Neural progenitor cell (in vitro differentiated cells): ENCODE measurements around the gene CTNNA3. TPM values are rescaled to one million over a fixed set of nuclear protein-coding genes. Genes with fewer than 3 reads are reported as not detected.

Source experiments
- DNase-seq: peaks from one replicate; pipeline ENCODE4 v3.0.0-alpha.2; 2016; ENCODE audit warnings: low spot score
- H2AFZ ChIP-seq: fragments of 200-600 bp; sonication (generic); replicated peaks from 2 replicates; pipeline ENCODE4 v1.6.1; 2016; ENCODE audit warnings: antibody characterized with exemption
- H3F3A ChIP-seq: fragments of 200-600 bp; sonication (generic); 2 replicates; pipeline ENCODE4 v1.6.1; 2016; ENCODE audit warnings: antibody characterized with exemption, low read depth
- H3K27ac ChIP-seq: fragments of 200-600 bp; sonication (generic); 2 replicates; pipeline ENCODE4 v1.5.1; 2016; ENCODE audit warnings: mild to moderate bottlenecking
- H3K27me3 ChIP-seq: fragments of 200-600 bp; sonication (generic); 2 replicates; pipeline ENCODE4 v1.6.1; 2016; ENCODE audit warnings: mild to moderate bottlenecking, moderate library complexity
- H3K36me3 ChIP-seq: fragments of 200-600 bp; sonication (generic); 2 replicates; pipeline ENCODE4 v1.5.1; 2016
- H3K4me1 ChIP-seq: fragments of 200-600 bp; sonication (generic); 2 replicates; pipeline ENCODE4 v1.6.1; 2016; ENCODE audit warnings: mixed run types
- H3K4me2 ChIP-seq: fragments of 200-600 bp; sonication (generic); 2 replicates; pipeline ENCODE4 v1.6.1; 2016
- H3K4me3 ChIP-seq: fragments of 200-600 bp; sonication (generic); 2 replicates; pipeline ENCODE4 v1.5.1; 2016
- H3K79me2 ChIP-seq: fragments of 200-600 bp; sonication (generic); 2 replicates; pipeline ENCODE4 v1.6.1; 2016; ENCODE audit warnings: low read depth
- H3K9ac ChIP-seq: fragments of 200-600 bp; sonication (generic); 2 replicates; pipeline ENCODE4 v1.6.1; 2016
- H3K9me3 ChIP-seq: fragments of 200-600 bp; sonication (generic); 2 replicates; pipeline ENCODE4 v1.5.1; 2016; ENCODE audit warnings: low read depth
- H4K20me1 ChIP-seq: fragments of 200-600 bp; sonication (generic); 2 replicates; pipeline ENCODE4 v1.6.1; 2016; ENCODE audit warnings: low read depth
- H3K27ac Mint-ChIP-seq: 3 replicates; pipeline ENCODE4 v1.8.0; 2021; ENCODE audit warnings: mixed read lengths
- H3K27me3 Mint-ChIP-seq: 2 replicates; pipeline ENCODE4 v1.8.0; 2022; ENCODE audit warnings: low read depth, mild to moderate bottlenecking, inconsistent platforms, moderate library complexity, mixed read lengths; ENCODE audit not compliant: insufficient read depth
- H3K36me3 Mint-ChIP-seq: 3 replicates; pipeline ENCODE4 v1.8.0; 2021; ENCODE audit warnings: mixed read lengths
- H3K4me1 Mint-ChIP-seq: 3 replicates; pipeline ENCODE4 v1.8.0; 2021; ENCODE audit warnings: mixed read lengths
- H3K4me3 Mint-ChIP-seq: 3 replicates; pipeline ENCODE4 v1.8.0; 2021; ENCODE audit warnings: mild to moderate bottlenecking, moderate library complexity, mixed read lengths
- H3K9me3 Mint-ChIP-seq: 3 replicates; pipeline ENCODE4 v1.8.0; 2020; ENCODE audit warnings: mixed read lengths
- EZH2 ChIP-seq: fragments of 200-600 bp; sonication (generic); IDR thresholded peaks from 2 replicates; pipeline ENCODE4 v1.6.1; 2017; ENCODE audit warnings: antibody characterized with exemption, mild to moderate bottlenecking, moderate library complexity
- EZH2phosphoT487 ChIP-seq: fragments of 200-600 bp; sonication (generic); IDR thresholded peaks from 2 replicates; pipeline ENCODE4 v1.6.1; 2017; ENCODE audit warnings: antibody characterized with exemption
- microRNA-seq: library from miRNA; unstranded; fragments of <30 nt; microRNA quantifications from one replicate; pipeline ENCODE4, GENCODE V29; 2016
- small RNA-seq: library from RNA; depleted of rRNA; stranded (forward); fragments of <200 nt; gene quantifications from one replicate; pipeline ENCODE3, GENCODE V24; 2015
- total RNA-seq: library from RNA; depleted of rRNA; stranded (reverse); fragments of >200 nt; gene quantifications from 2 replicates; pipeline ENCODE4 v1.2.3, GENCODE V29; 2015; ENCODE audit warnings: low replicate concordance
- TF ChIP-seq, protein P1 (sequence below): fragments of 200-600 bp; sonication (generic); IDR thresholded peaks from 2 replicates; pipeline ENCODE4 v1.5.1; 2017; ENCODE audit warnings: antibody characterized with exemption, mild to moderate bottlenecking

Gene CTNNA3
- total RNA-seq, 1 donor from 2014 or later = 12.9 TPM

DNA sequence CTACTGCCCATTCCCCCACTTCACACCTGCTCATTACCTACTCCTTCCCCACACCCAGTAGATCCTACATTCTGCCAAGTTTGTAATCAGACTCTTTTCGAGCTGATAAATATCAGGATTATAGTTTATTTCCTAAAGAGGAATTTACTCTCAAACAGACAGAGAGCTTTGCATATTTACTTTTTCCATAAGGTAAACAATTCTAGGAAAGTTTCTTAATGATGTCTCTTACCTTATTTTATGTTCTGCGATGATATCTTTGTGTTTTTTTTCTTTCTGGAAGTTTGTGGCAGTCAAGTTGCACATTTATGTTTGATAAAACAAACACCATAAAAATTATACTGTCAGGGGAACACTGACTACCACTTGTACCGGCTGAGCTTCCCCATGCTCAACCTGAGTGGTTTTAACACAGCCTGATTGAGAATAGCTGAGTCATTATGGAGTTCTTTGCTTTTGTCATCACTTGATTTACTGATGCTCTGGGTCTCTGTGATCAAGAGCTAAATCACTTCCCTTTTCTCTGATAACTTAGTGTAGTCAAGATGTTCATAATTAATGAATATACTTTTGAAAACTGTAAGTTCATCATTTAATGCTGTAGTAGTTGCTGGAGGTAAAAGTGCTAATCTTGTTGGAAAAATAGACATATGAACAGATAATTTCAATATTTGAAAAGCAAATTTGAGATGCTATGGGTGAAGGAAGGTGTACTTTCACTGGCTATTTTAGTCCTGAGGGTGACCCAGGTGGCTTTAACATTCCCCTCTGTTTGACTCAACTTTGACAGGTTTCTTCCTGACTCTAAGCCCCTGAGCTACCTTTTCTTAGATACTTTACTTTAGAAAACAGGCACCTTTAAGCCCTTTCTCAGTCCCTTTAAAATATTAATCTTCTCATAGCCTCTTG is 1804.7 kb downstream of the CTNNA3 start:
- DNase-seq = no peak
- no peaks in the 10 kb centered on the region for H3K36me3 Mint-ChIP-seq

DNA sequence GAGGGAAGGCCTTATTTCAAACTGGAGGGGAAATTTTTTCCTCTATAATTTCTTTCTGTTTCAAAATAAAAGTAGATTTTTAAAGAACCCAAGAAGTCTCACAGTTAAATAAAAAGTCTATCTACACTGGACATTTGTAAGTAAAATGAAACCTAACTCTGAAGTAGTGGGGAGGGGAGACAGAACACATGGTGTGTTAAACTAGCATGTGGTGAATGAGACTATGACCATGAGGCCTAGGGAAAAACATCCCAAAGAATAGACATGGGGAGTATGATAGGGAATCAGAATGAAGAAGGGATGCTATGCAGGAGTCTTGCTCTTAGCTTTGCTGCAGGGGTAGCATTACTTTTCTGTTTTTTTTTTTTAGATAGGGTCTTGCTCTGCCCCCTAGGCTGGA is 1831.5 kb downstream of the CTNNA3 start:
- no peaks in the 10 kb centered on the region for H3K4me1 Mint-ChIP-seq
- Histone ChIP-seq H4K20me1 (no peaks in the 10 kb centered on the region), H3K9me3 (no peaks in the 10 kb centered on the region), H2AFZ (no peak overlapping the region), H3K36me3 (no peaks in the 10 kb centered on the region), H3F3A (no peaks in the 10 kb centered on the region), H3K9ac (no peak overlapping the region), H3K4me1 (peaks cover 3% of the 10 kb centered on the region), H3K79me2 (no peaks in the 10 kb centered on the region), H3K27me3 (no peaks in the 10 kb centered on the region), H3K4me2 (no peak overlapping the region), H3K27ac (no peak overlapping the region), H3K4me3 (no peak overlapping the region)
- DNase-seq = no peak
- H3K4me3 Mint-ChIP-seq = no peak overlapping the region
- peaks cover 5% of the 10 kb centered on the region for H3K9me3 Mint-ChIP-seq
- TF ChIP-seq, protein P1, sequence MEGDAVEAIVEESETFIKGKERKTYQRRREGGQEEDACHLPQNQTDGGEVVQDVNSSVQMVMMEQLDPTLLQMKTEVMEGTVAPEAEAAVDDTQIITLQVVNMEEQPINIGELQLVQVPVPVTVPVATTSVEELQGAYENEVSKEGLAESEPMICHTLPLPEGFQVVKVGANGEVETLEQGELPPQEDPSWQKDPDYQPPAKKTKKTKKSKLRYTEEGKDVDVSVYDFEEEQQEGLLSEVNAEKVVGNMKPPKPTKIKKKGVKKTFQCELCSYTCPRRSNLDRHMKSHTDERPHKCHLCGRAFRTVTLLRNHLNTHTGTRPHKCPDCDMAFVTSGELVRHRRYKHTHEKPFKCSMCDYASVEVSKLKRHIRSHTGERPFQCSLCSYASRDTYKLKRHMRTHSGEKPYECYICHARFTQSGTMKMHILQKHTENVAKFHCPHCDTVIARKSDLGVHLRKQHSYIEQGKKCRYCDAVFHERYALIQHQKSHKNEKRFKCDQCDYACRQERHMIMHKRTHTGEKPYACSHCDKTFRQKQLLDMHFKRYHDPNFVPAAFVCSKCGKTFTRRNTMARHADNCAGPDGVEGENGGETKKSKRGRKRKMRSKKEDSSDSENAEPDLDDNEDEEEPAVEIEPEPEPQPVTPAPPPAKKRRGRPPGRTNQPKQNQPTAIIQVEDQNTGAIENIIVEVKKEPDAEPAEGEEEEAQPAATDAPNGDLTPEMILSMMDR = no peak
- no peak for TF ChIP-seq EZH2
- TF ChIP-seq EZH2phosphoT487 = no peak
- no peaks in the 10 kb centered on the region for H3K36me3 Mint-ChIP-seq
- H3K27ac Mint-ChIP-seq = no peak overlapping the region
- peaks cover 3% of the 10 kb centered on the region for H3K27me3 Mint-ChIP-seq

More for the DNA sequence above, 1804.7 kb downstream of the CTNNA3 start:
- H4K20me1 ChIP-seq = no peaks in the 10 kb centered on the region
- H3F3A ChIP-seq = no peaks in the 10 kb centered on the region
- H3K9ac ChIP-seq = no peak overlapping the region
- no peaks in the 10 kb centered on the region for H3K9me3 ChIP-seq
- H2AFZ ChIP-seq = peak overlapping the region; percentile 13
- no peak overlapping the region for H3K4me2 ChIP-seq
- H3K4me1 ChIP-seq = no peaks in the 10 kb centered on the region
- H3K36me3 ChIP-seq = no peaks in the 10 kb centered on the region
- no peaks in the 10 kb centered on the region for H3K79me2 ChIP-seq
- no peaks in the 10 kb centered on the region for H3K27me3 Mint-ChIP-seq
- peak overlapping the region; percentile 25 for H3K27ac Mint-ChIP-seq
- no peak for TF ChIP-seq EZH2
- TF ChIP-seq, protein P1 = no peak
- TF ChIP-seq EZH2phosphoT487 = no peak
- no peak overlapping the region for H3K4me3 Mint-ChIP-seq
- no peaks in the 10 kb centered on the region for H3K9me3 Mint-ChIP-seq
- no peak overlapping the region for H3K27ac ChIP-seq
- no peak overlapping the region for H3K4me3 ChIP-seq
- peaks cover 16% of the 10 kb centered on the region for H3K4me1 Mint-ChIP-seq
- no peaks in the 10 kb centered on the region for H3K27me3 ChIP-seq

DNA sequence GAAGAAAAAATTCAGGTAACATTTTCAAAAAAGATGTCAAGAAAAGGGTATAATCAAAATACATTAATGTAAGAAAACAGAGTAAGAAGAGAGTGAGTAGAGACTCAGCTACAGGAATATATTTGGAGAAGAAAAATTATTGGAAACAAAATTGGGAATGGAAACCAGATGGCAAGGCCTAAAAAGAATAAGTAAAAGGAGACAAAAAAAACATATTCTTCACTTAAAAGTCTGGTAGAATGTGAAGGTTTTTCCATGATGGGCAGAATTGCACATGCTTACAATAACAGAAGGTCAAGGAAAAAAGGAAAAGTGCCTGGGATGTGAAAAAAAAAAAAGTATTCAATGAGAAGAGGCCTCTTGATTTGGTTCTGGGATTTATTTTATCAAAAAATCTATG is 1832.0 kb downstream of the CTNNA3 start:
- H3F3A ChIP-seq = no peaks in the 10 kb centered on the region
- Mint-ChIP-seq H3K36me3 (no peaks in the 10 kb centered on the region), H3K27me3 (peaks cover 3% of the 10 kb centered on the region), H3K4me3 (no peak overlapping the region), H3K27ac (no peak overlapping the region), H3K4me1 (no peaks in the 10 kb centered on the region), H3K9me3 (peaks cover 5% of the 10 kb centered on the region)
- no peak for TF ChIP-seq EZH2
- TF ChIP-seq, protein P1 = no peak
- TF ChIP-seq EZH2phosphoT487 = no peak
- DNase-seq = no peak
- H3K4me1 ChIP-seq = no peaks in the 10 kb centered on the region
- no peak overlapping the region for H3K4me3 ChIP-seq
- no peaks in the 10 kb centered on the region for H3K27me3 ChIP-seq
- H3K79me2 ChIP-seq = no peaks in the 10 kb centered on the region
- no peaks in the 10 kb centered on the region for H4K20me1 ChIP-seq
- H3K9me3 ChIP-seq = no peaks in the 10 kb centered on the region
- H3K27ac ChIP-seq = no peak overlapping the region
- H3K36me3 ChIP-seq = no peaks in the 10 kb centered on the region
- no peak overlapping the region for H3K4me2 ChIP-seq
- H2AFZ ChIP-seq = no peak overlapping the region
- H3K9ac ChIP-seq = no peak overlapping the region

Small RNAs within 50 kb of the gene (microRNA-seq; reads per million reads assigned to microRNA genes)
- not detected for gene MIR7151

Small RNAs within 50 kb of the gene (small RNA-seq; reads per million reads assigned to genes)
- gene AL607023.1 = not detected
- gene MIR7151 = not detected

Other genes starting within 250 kb of the CTNNA3 start
- 3.5 and 3.7 TPM in 2 replicates for gene DNAJC12, start 142.0 kb upstream of the CTNNA3 start, total RNA-seq
- 26.2 and 48.5 TPM in 2 replicates for gene SIRT1, start 188.5 kb upstream of the CTNNA3 start, total RNA-seq